ENCODE results near the gene TBL1X. TPM values are rescaled to one million over a fixed set of nuclear protein-coding genes. Genes with fewer than 3 reads are reported as not detected.
"Not testable (repeated sequence)": the region's sequence is repeated elsewhere in the genome, so short reads cannot be mapped to it uniquely, and the experiment has no call there.

Gene TBL1X
- total RNA-seq, 2 donors from 2014 or later: 16.3 to 18.9 TPM

- intact Hi-C loops (cut with DNase I): no loop called here
- Histone ChIP-seq H3K27me3 (peaks cover 9% of the 10 kb centered on the region), H3K4me1 (no peaks in the 10 kb centered on the region), H3K9me3 (no peaks in the 10 kb centered on the region), H3K27ac (no peak within 1 kb of the TSS), H3K9ac (ENCODE audit: low read depth in 2 of 2, low read length in 2 of 2) (no peak within 1 kb of the TSS), H3K4me3 (no peak within 1 kb of the TSS), H3K36me3 (no peaks in the 10 kb centered on the region)
- TF ChIP-seq CTCF (IDR thresholded peaks at IDR 0.05): no peak
- no peak for DNase-seq
These were observed 300.9 kb downstream of the TBL1X start, which contains the start of gene GPR143 for GRCh38 chrX:9765737-9766097. GPR143 (minus strand) TSS chrX:9765847; CDS start chrX:9765817, 30 bp downstream.

GRCh38 chrX:9767375-9767774, 302.5 kb downstream of the TBL1X start:
- Histone ChIP-seq H3K9ac (ENCODE audit: low read depth in 2 of 2, low read length in 2 of 2) (no peak overlapping the region), H3K4me3 (no peak overlapping the region), H3K27me3 (peaks cover 9% of the 10 kb centered on the region), H3K9me3 (no peaks in the 10 kb centered on the region), H3K36me3 (no peaks in the 10 kb centered on the region), H3K4me1 (no peaks in the 10 kb centered on the region), H3K27ac (no peak overlapping the region)
- no peak for DNase-seq
- intact Hi-C loops (cut with DNase I): no loop called here
- TF ChIP-seq CTCF (IDR thresholded peaks at IDR 0.05): no peak

- H3K9me3 ChIP-seq; H3K4me3 ChIP-seq; H3K4me1 ChIP-seq; intact Hi-C loops (cut with DNase I); H3K27me3 ChIP-seq; H3K9ac ChIP-seq (ENCODE audit: low read depth in 2 of 2, low read length in 2 of 2); DNase-seq; H3K36me3 ChIP-seq; H3K27ac ChIP-seq: not testable (repeated sequence)
These were observed 303.5 kb downstream of the TBL1X start for GRCh38 chrX:9768321-9768839.

GRCh38 chrX:9770319-9770718, 305.5 kb downstream of the TBL1X start:
- DNase-seq: no peak
- no peaks in the 10 kb centered on the region for H3K9me3 ChIP-seq
- no peak overlapping the region for H3K4me3 ChIP-seq
- H3K27ac ChIP-seq: no peak overlapping the region
- H3K36me3 ChIP-seq: no peaks in the 10 kb centered on the region
- H3K27me3 ChIP-seq: peaks cover 7% of the 10 kb centered on the region
- intact Hi-C loops (cut with DNase I): no loop called here
- no peak for TF ChIP-seq CTCF (IDR thresholded peaks at IDR 0.05)
- H3K9ac ChIP-seq (ENCODE audit: low read depth in 2 of 2, low read length in 2 of 2): no peak overlapping the region
- H3K4me1 ChIP-seq: no peaks in the 10 kb centered on the region

- Histone ChIP-seq H3K9me3 (no peaks in the 10 kb centered on the region), H3K4me1 (no peaks in the 10 kb centered on the region), H3K4me3 (no peak overlapping the region), H3K36me3 (no peaks in the 10 kb centered on the region), H3K9ac (ENCODE audit: low read depth in 2 of 2, low read length in 2 of 2) (no peak overlapping the region), H3K27ac (no peak overlapping the region), H3K27me3 (no peaks in the 10 kb centered on the region)
- intact Hi-C loops (cut with DNase I): no loop called here
- no peak for TF ChIP-seq CTCF (IDR thresholded peaks at IDR 0.05)
- DNase-seq: no peak
These were observed 308.1 kb downstream of the TBL1X start for GRCh38 chrX:9772943-9773342.

GRCh38 chrX:9775930-9776329, 311.1 kb downstream of the TBL1X start:
- H3K4me3 ChIP-seq: no peak overlapping the region
- H3K27ac ChIP-seq: no peak overlapping the region
- DNase-seq: no peak
- no peaks in the 10 kb centered on the region for H3K36me3 ChIP-seq
- H3K9me3 ChIP-seq: no peaks in the 10 kb centered on the region
- no peak for TF ChIP-seq CTCF (IDR thresholded peaks at IDR 0.05)
- intact Hi-C loops (cut with DNase I): no loop called here
- H3K4me1 ChIP-seq: no peaks in the 10 kb centered on the region
- no peaks in the 10 kb centered on the region for H3K27me3 ChIP-seq
- H3K9ac ChIP-seq (ENCODE audit: low read depth in 2 of 2, low read length in 2 of 2): no peak overlapping the region

All from colonic mucosa (tissue), 4 donors.